Dedifferentiated amniotic fluid mesenchymal stem cell (primary cell): ENCODE measurements around the gene C10orf53.

Source experiments
- DNase-seq: peaks from one replicate; pipeline ENCODE4 v3.0.0-alpha.2; 2016; ENCODE audit errors: extremely low spot score

C10orf53 gene

DNA sequence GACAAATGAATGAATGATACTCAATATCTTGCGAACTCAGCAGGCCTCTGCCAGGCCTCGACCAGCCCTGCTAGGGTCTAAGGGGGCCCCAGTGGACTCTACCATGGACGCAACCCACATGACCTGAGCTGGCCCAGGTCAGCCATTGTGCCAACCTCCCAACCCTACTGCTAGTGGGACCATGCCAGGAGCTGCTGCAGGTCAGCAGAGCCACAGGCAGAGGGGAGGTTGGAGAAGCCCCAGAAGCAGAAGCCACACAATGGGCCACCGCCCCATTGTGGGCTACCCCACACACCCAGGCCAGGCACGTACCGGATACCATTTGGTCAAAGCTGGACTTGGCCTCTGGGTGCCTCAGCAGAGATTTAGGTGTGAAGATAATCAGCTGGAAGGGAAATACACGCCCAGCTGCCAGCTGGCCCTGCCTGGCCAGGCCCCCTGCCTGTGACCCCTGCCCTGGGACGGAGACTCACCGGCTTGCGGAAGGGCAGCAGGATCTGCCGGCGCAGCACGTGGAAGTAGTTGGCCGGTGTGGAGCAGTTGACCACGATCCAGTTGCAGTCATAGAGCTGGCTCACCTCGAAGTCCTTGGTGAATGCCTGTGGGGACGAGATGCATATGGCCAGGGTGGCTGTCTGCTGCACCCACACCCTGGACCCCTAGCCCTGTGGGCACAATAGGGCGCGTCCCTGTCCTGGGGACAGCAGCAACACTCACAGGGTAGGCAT, 58.2 kb downstream of the C10orf53 start:
- DNase-seq = no peak

DNA sequence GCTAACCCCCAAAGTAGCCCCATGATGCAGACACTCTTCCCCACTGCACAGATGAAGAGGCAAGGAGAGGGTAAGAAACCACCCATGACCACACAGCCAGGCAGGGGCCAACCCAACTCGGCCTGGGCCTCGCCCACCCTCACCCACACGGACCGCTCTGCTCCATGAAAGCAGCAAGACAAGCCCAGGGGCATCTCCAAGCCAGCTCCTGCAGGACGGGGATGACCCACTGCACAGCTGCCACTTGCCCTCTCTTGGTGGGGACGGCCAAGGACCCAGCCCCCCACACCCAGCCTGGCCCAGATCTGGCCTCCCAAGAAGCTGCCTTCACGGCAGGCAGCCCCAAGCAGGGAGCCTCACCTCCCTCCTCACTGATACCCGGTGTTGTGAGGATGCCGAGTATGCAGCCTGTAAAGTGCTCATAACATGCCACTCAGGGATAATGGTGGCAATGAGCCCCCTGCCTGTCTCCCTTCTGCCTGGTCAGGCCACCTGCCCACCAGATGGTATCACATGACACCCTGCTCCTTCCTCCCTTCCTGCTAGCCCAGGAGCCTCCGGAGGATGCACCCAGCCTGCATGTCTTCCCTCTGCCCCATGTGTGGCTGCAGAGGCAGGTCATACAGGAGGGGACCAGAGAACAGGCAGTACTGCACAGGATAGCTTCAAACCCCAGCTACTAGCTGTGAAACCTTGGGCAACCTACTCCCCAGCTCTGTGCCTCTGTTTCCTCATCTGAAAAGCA, 59.3 kb downstream of the C10orf53 start:
- DNase-seq = no peak

DNA sequence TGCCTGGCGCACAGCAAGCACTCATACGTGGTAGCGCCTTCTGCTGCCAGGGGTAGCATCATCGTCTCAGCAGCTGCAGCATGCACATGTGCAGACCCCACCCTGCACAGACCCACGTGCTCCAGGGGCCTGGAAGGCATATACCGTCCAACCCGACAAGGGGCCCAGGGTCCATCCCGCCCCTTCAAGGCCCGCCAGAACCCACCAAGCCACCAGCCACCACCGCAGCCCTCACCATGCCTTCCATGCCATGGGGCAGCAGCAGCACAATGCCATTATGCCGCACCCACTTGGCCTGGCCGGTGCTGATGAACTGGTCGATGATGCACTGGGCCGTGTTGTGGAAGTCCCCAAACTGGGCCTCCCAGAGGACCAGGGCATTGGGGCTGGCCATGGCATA, 60.0 kb downstream of the C10orf53 start:
- no peak for DNase-seq

DNA sequence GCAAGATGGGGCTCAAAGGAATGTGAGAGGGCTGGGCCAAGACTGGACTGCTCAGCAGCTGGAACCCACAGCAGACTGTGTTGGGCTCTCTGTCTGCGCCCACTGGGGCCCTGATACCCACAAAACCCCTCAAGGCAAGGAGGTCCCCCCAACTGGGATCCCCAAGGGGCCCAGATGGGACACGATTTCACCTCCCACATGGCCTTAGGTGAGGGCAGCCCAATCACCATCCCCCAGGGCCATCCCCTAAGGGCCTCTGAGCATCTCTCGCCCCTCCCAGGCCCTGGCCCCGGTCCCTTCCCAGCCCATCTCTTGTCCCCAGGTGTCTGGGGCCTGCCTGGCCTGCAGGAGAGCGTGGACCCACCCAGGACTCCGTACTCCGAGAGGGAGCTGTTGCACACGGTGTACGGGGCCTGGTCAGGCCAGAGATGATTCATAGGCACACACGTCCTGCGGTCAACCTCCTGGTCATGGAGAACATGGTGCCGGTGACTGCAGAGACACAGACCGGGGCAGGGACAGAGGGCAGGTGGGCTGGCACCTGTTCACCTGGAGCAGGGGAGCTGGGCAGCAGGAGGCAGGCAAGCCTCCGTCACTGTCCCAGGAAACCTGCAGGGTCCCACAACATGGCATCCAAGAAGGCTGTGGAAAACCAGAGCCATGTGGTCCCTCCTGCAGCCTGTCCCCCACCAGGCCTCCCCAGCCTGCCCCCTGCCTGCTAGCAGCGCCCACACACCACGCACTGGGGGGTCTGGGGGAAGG, 61.1 kb downstream of the C10orf53 start:
- DNase-seq = no peak

DNA sequence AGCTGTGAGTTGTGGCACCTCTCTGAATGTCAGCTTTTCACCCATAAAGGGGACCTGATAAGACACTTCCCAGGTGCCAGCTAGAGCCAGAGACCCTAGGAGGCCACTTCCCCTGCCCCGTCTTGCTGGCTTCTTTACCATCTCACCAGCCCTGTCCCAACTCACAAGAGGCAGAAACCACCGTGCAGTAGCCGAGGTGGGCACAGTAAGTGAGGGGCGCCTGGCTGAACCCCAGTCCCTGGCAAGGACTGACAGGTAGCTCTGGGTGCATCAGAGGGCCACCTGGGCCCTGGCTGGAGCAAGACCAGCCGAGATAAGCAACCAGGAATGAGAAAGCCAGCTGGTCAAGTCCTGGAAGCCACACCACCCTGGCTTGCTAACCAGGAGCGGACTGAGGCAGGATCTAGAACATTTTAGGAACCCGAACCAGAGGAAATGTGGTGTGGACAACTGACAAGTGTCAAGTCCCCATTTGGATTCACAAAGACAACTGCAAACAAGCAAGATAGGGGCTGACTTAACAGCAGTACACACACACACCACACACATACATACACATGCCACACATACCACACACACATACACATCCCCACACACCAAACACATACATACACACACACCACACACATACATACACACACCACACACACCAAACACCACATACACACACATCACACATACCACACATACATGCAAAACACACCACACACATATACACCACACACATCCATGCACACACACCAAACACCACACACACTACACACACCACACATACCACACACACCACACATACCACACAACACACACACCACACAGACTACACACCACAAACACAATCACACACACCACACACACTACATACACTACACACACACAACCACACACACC, 61.9 kb downstream of the C10orf53 start:
- no peak for DNase-seq

DNA sequence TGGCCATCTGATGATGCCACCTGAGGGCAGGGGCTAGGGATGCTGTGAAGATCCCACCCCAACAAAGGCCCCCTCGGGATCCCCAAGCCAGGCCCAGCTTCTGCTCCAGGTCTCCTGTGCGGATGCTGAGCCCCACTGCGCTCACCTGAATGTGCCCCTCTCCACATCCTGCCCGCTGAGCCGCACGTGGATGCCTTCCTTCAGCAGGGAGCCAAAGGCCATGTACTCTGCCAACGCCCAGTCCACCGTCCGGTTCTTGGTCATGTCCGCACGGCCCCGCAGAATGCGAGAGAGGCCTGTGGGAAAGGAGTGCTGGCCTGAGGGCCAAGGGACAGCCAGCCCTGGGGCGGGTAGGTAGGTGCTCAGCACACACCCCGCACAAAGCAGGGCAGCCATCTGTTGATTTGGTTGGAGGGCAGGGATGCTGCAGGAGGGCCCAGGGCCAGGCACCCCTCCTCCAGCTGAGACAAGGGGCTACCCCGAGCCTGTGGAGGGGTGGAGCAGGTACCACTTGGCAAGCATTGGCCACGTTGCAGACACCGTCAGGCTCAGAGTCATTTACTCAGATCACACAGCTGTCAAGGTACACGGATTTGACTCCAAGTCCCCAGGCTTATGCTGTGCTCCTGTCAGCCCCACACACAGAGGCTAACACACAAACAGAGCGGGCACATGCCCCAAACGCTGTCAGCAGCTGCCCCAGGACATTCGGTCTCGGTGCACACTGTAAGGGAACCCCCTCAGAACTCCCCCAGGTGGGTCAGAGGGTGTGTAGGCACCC, 63.4 kb downstream of the C10orf53 start:
- DNase-seq = no peak

DNA sequence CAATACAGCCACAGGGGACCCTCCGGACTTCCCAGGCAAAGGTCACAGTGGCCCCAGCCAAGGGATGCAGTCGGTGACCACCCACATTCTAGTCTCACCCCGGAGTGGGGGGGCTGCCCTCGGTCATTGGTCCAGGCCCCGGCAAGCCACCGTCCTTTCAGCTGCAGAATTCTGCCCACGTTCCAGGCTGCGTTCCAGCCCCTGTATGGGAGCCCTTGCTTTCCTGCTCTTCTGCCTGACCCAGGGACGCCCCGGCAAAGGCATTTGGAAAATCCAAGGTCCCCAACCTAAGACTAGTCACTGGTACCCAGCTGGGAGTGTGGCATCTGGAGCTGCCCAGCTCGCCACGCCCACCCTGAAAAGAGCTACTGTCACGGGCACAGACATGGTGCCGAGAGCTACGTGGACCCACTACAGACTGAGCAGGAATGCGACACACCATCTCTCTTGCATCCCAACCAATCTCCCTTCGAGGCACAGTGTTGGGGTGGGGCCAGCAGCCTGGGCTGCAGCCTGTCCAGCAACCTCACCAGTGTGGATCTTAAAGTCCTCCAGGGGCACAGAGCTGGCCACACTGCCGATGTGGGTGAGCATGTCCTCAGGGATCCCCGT, 64.1 kb downstream of the C10orf53 start:
- DNase-seq = no peak

DNA sequence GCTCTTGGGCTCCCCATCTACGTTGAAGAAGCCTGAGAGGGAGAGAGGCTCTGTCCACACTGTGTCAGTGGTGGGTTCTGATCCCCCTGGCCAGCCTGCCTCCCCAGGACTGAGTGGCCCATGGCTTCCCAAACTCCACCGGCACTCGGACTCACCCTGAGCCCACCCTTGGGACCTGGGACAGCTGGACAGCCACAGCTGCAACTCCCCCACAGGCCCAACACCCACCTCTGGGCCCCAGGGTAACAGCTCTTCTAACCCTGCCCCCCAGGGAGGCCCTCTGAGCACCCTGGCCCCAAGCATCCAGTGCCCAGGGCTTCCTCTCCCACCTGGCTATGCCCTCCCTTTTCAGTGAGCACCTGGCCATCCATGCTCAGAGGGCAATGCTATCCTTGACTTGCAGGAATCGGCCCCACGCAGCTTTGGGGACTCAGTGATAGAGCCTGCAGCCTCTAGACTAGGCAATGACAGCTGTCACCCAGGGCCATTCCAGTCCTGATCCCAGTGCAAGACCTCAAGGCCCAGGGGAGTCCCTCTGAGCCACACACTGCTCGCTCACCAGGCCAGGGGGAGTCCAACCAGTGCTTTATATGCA, 64.7 kb downstream of the C10orf53 start:
- DNase-seq = no peak

DNA sequence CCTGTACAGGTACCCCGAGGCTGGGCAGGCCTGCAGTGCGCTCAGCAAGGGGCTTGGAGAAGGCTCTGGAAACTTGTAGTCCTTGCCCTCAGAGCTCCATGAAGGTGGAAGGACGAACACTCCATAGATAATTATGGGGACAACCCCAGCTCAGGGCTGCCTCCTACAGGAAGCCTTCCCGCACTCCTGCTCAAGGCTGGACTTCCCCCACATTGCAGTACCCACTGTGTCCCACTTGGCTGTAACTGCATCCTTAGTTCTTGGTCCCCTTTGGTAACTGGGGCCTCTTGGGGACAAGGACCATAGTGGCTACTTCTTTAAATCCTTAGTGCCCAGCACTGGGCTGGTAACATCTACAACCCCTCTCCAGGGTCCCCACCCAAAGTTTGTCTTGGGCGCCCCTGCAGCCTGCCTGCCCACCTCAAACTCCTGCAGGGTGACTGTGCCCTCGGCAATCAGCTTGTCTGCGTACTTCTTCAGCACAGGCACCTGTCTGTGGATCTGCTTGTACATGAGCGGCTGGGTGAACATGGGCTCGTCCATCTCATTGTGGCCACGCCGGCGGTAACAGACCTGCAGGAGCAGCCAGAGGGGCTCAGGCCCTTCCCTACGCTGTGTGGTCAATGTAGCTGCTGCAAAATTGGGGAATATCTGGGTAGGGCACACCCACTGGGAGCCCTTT, 65.6 kb downstream of the C10orf53 start:
- no peak for DNase-seq

DNA sequence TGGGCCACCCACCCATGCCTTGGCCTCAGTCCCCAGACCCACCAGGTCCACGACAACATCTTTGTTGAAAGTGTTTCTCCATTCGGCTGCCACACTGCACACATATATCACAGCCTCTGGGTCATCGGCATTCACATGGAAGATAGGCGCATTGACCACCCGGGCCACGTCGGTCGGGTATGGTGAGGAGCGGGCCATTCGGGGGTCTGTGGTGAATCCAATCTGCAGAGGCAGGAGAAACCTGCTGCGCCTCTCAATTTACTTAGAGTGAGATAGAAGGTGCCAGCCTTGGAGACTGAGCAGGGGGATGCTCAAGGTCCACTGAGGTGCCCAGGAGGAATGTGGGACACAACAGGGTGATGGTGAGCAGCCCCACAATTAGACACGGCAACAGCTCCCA, 66.3 kb downstream of the C10orf53 start:
- DNase-seq = no peak

DNA sequence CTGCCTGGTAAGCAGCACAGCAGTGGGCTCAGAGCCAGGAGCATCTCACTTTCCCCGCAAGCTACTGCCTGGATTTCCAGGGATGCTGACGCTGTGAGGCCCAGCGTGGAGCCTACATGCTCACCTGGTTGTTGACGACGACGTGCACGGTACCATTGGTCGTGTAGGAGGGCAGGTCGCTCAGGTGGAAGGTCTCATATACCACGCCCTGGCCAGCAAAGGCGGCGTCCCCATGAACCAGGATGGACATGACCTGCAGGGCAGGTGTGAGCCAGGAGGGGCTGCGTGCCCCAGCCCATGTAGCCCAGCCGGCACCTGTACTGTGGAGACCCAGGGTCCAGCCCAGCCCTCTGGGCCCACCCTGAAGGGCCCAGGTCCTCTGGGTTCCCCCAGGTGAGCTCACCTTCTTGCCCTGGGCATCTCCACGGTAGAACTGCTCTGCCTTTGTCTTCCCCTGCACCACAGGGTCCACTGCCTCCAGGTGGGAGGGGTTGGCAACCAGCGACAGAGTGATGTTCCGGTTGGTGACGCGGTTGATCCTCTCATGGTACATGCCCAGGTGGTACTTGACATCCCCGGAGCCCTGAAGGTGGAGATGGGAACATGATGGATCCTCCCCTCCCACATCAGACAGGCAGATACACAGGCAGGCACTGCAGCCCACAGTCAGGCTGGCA, 67.3 kb downstream of the C10orf53 start:
- DNase-seq = no peak
